MCF 10A (cell line): ENCODE results near the gene NIPBL. TPM values are rescaled to one million over a fixed set of nuclear protein-coding genes. Genes with fewer than 3 reads are reported as not detected.

Experiments used
- BruUV-seq: library from RNA; stranded (reverse); fragments of 400-500 nt; replicated peaks from 2 replicates; lab custom pipeline; 2021; lab: Mats Ljungman, UMichigan
- CTCF ChIA-PET: fragments of 300-600 bp; sonication (Branson Sonifier 250); formaldehyde crosslinking; extraction: SDS; loops from one replicate; lab custom pipeline; 2021; ENCODE audit warnings: antibody characterized with exemption, inconsistent platforms; lab: Yijun Ruan, JAX
- POLR2A ChIA-PET: fragments of 300-600, 350-650 bp; sonication (Branson Sonifier 250); formaldehyde crosslinking; extraction: SDS; loops from one replicate; lab custom pipeline; 2020; ENCODE audit warnings: antibody characterized with exemption, inconsistent platforms; lab: Yijun Ruan, JAX
- DNase-seq: peaks from one replicate; pipeline ENCODE4 v3.0.0-alpha.2; 2018; ENCODE audit not compliant: unreplicated experiment
- H3K27ac Mint-ChIP-seq: one replicate; pipeline ENCODE4 v1.8.0; 2022; ENCODE audit warnings: mild to moderate bottlenecking, low read depth, mixed read lengths; ENCODE audit not compliant: unreplicated experiment
- H3K27me3 Mint-ChIP-seq: one replicate; pipeline ENCODE4 v1.8.0; 2022; ENCODE audit warnings: mixed read lengths; ENCODE audit not compliant: insufficient read depth, unreplicated experiment
- H3K36me3 Mint-ChIP-seq: one replicate; pipeline ENCODE4 v1.8.0; 2022; ENCODE audit warnings: mild to moderate bottlenecking, moderate library complexity, mixed read lengths; ENCODE audit not compliant: insufficient read depth, unreplicated experiment
- H3K4me1 Mint-ChIP-seq: one replicate; pipeline ENCODE4 v1.8.0; 2022; ENCODE audit warnings: mixed read lengths; ENCODE audit not compliant: insufficient read depth, unreplicated experiment
- H3K4me3 Mint-ChIP-seq: one replicate; pipeline ENCODE4 v1.8.0; 2022; ENCODE audit warnings: mild to moderate bottlenecking, moderate library complexity, mixed read lengths; ENCODE audit not compliant: unreplicated experiment
- H3K9me3 Mint-ChIP-seq: one replicate; pipeline ENCODE4 v1.8.0; 2022; ENCODE audit warnings: mixed read lengths; ENCODE audit not compliant: unreplicated experiment
- CTCF ChIP-seq: fragments of 200-600 bp; IDR thresholded peaks from one replicate; pipeline ENCODE4 v1.8.0; 2022; ENCODE audit warnings: antibody characterized with exemption, mild to moderate bottlenecking; ENCODE audit not compliant: unreplicated experiment
- intact Hi-C: fragments of 100-400 bp; cut with micrococcal nuclease; formaldehyde crosslinking; loops from 2 replicates; pipeline ENCODE4 v1.14.1; 2022
- total RNA-seq: library from RNA; stranded (reverse); gene quantifications from 2 replicates; pipeline ENCODE4 v1.2.3, GENCODE V29; 2022

Gene NIPBL
- total RNA-seq, 1 experiment from 2014 or later: 46.2 TPM

DNA sequence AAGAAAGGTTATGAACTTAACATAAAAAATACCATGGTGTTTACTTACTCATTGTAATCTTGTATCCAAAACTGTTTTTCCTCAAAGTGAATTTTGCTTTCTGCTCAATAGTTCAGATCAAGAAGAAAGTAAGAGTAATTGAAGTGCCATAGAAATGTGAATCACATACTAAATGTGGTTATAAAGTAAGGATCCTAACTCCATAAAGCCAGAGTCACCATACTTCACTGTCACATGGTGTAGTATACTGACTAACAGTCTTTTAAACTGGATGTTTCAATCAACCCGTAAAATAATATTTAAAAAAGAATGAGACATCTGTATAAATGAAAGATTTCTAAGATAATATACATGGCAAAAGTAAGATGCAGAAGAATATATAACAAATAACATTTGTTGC lies 72.1 kb downstream of the NIPBL start:
- CTCF ChIA-PET: interaction anchor here (0.8 kb wide), 1 partner anchor 209 kb away, joined by 3 read pairs; no protein-coding TSS in a partner anchor
- BruUV-seq: no TSS peak
- POLR2A ChIA-PET: interaction anchor here (1.0 to 5.6 kb wide), 2 partner anchors 17 to 72 kb away, joined by 3 to 62 read pairs; partner anchors contain the start of gene NIPBL
- Mint-ChIP-seq H3K9me3 (no peaks in the 10 kb centered on the region), H3K4me1 (peaks cover 21% of the 10 kb centered on the region), H3K27ac (no peak overlapping the region), H3K27me3 (no peaks in the 10 kb centered on the region), H3K4me3 (no peak overlapping the region), H3K36me3 (no peaks in the 10 kb centered on the region)
- no peak for TF ChIP-seq CTCF
- intact Hi-C loops: no loop called here
- no peak for DNase-seq

DNA sequence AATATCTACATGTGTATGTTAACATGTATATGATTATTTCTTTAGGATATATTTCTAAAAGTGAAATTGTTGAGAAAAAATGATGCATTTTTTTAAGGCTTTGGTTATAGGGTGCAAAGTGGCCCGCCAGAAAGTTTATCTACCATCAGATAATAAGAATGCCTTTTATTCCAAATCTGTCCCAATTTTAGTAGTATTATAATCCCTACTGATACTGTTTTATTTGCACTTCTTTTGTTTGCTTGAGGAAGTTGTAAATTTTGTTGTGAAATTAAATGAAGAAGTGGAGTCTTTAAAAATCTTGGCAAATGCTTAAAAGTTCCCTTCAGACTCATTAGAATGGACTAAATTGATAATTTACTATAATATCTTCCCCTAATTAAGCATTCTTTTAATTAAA lies 73.0 kb downstream of the NIPBL start:
- H3K27ac Mint-ChIP-seq: no peak overlapping the region
- H3K36me3 Mint-ChIP-seq: no peaks in the 10 kb centered on the region
- no peak for TF ChIP-seq CTCF
- no peak overlapping the region for H3K4me3 Mint-ChIP-seq
- no peaks in the 10 kb centered on the region for H3K9me3 Mint-ChIP-seq
- no TSS peak for BruUV-seq
- intact Hi-C loops: no loop called here
- H3K4me1 Mint-ChIP-seq: peaks cover 18% of the 10 kb centered on the region
- no peak for DNase-seq
- POLR2A ChIA-PET: interaction anchor here (1.0 to 5.6 kb wide), 2 partner anchors 18 to 73 kb away, joined by 3 to 62 read pairs; partner anchors contain the start of gene NIPBL
- CTCF ChIA-PET: no interaction called here
- no peaks in the 10 kb centered on the region for H3K27me3 Mint-ChIP-seq

- Mint-ChIP-seq H3K36me3 (peaks cover 4% of the 10 kb centered on the region), H3K4me3 (peak overlapping the region; percentile 8), H3K27ac (peak overlapping the region; percentile 13), H3K4me1 (peaks cover 18% of the 10 kb centered on the region), H3K9me3 (no peaks in the 10 kb centered on the region), H3K27me3 (no peaks in the 10 kb centered on the region)
- TF ChIP-seq CTCF: no peak
- CTCF ChIA-PET: interaction anchor here (0.5 to 0.7 kb wide), 3 partner anchors 8 to 45 kb away, joined by 3 read pairs; no protein-coding TSS in a partner anchor
- intact Hi-C loops: no loop called here
- DNase-seq: no peak
- no TSS peak for BruUV-seq
- POLR2A ChIA-PET: no interaction called here
These were observed 74.3 kb downstream of the NIPBL start for GRCh38 chr5:36950586-36951457.

- no peak for TF ChIP-seq CTCF
- peaks cover 24% of the 10 kb centered on the region for H3K36me3 Mint-ChIP-seq
These were observed 76.5 kb downstream of the NIPBL start for GRCh38 chr5:36953043-36953442.

More at GRCh38 chr5:36953043-36953442, 76.5 kb downstream of the NIPBL start:
- H3K27ac Mint-ChIP-seq: no peak overlapping the region
- intact Hi-C loops: no loop called here
- H3K4me3 Mint-ChIP-seq: no peak overlapping the region
- no TSS peak for BruUV-seq
- H3K4me1 Mint-ChIP-seq: peaks cover 13% of the 10 kb centered on the region
- H3K27me3 Mint-ChIP-seq: no peaks in the 10 kb centered on the region
- no peak for DNase-seq
- POLR2A ChIA-PET: interaction anchor here (1.1 kb wide), 1 partner anchor 13 kb away, joined by 3 read pairs; no protein-coding TSS in a partner anchor
- CTCF ChIA-PET: interaction anchor here (0.7 to 0.8 kb wide), 2 partner anchors 78 to 102 kb away, joined by 3 read pairs; no protein-coding TSS in a partner anchor
- H3K9me3 Mint-ChIP-seq: no peaks in the 10 kb centered on the region
